GM10266 (cell line): Measurements from ENCODE around the gene MINDY2.

ENCODE experiments used
- DNase-seq: peaks from one replicate; pipeline ENCODE4 v3.0.0; 2012; ENCODE audit errors: extremely low spot score
- TF ChIP-seq, protein P1 (sequence below): IDR thresholded peaks from 2 replicates; pipeline ENCODE4 v1.5.1; 2012; ENCODE audit warnings: mild to moderate bottlenecking, low read depth; ENCODE audit not compliant: control insufficient read depth, insufficient read depth; ENCODE audit errors: missing control alignments

MINDY2 gene

DNA sequence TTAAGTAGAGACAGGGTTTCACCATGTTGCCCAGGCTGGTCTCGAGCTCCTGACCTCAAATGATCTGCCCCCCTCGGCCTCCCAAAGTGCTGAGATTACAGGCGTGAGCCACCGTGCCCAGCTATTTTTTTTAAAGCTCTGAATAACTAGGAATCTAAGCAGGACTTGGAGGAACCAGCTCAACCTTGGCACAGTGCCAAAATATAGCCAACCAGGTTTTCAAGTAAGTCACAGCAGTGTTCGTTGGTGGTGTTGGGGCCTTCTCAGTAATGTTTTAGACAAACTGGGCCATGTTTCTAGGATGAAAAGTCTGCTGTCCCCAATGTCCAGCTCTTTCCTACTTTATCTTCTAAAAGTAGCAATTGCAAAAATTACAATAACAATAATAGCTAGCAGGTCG lies 15.1 kb upstream of the MINDY2 start:
- TF ChIP-seq, protein P1, sequence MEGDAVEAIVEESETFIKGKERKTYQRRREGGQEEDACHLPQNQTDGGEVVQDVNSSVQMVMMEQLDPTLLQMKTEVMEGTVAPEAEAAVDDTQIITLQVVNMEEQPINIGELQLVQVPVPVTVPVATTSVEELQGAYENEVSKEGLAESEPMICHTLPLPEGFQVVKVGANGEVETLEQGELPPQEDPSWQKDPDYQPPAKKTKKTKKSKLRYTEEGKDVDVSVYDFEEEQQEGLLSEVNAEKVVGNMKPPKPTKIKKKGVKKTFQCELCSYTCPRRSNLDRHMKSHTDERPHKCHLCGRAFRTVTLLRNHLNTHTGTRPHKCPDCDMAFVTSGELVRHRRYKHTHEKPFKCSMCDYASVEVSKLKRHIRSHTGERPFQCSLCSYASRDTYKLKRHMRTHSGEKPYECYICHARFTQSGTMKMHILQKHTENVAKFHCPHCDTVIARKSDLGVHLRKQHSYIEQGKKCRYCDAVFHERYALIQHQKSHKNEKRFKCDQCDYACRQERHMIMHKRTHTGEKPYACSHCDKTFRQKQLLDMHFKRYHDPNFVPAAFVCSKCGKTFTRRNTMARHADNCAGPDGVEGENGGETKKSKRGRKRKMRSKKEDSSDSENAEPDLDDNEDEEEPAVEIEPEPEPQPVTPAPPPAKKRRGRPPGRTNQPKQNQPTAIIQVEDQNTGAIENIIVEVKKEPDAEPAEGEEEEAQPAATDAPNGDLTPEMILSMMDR: no peak
- DNase-seq: no peak

DNA sequence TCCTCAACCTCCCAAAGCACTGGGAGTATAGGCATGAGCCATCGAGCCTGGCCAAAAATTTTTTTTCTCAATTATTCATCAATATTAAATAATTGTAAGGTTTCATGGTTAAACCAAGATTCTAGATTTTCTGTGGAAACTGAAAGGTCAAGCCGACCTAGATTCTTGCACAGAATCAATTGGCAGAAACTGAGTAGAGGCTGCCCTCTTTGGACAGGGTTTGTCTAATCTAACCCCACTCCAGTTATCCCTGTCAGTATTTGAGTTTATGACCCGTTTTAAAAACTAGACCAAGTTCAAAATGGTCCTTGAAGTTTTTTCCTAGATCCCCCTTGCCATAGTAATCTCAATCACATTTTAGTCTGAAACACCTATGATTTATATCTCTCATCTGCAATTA lies 13.0 kb upstream of the MINDY2 start:
- TF ChIP-seq, protein P1: peak; percentile 50
- DNase-seq: peak; percentile 29

- TF ChIP-seq, protein P1: no peak
- DNase-seq: no peak
Observed at GRCh38 chr15:58760385-58761009, 10.6 kb upstream of the MINDY2 start.

DNA sequence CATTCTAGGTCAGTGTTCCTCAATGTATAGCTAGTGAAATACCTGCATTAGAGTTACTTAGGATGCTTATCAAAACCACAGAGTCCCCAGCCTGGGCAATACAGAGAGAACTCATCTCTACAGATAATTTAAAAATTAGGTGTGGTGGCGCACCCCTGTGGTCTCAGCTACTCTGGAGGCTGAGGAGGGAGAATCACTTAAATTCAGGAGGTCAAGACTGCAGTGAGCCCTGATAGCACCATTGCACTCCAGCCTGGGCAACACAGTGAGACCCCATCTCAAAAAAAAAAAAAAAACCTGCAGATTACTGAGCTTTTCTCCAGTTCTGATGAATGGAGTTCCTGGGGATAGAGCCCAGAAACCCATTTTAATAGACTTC lies 10.1 kb upstream of the MINDY2 start:
- TF ChIP-seq, protein P1: peak; percentile 11
- no peak for DNase-seq

- no peak for DNase-seq
- TF ChIP-seq, protein P1: no peak
Observed at GRCh38 chr15:58762285-58762684, 8.8 kb upstream of the MINDY2 start.

GRCh38 chr15:58762731-58763130 lies 8.4 kb upstream of the MINDY2 start:
- TF ChIP-seq, protein P1: no peak
- DNase-seq: no peak

GRCh38 chr15:58764468-58764867 lies 6.6 kb upstream of the MINDY2 start:
- TF ChIP-seq, protein P1: no peak
- no peak for DNase-seq
